NCI-H1105 (cell line): ENCODE measurements around the gene AFAP1L1.

Source experiments
- DNase-seq: peaks from one replicate; lab custom pipeline; 2025; lab: John Stamatoyannopoulos, UW

AFAP1L1 gene

GRCh38 chr5:149348518-149348917, 76.9 kb downstream of the AFAP1L1 start:
- DNase-seq = no peak

DNA sequence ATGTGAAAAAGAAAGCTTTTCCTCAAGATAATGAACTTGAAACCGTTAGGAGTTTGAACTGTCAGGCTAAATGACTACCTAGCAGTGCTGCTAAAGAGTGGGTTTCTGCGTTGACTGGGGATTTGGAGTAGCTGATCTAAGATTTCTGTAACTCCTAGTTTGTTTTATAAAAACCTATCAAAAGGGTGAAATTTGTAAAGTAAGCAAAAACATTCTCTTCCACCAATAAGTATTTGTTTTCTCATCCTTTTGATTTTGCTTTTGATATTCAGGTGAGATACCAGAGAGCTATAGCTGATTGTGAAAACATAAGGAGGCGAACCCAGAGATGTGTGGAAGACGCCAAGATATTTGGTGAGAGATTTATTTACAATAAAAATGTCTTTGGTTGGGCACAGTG, 77.7 kb downstream of the AFAP1L1 start:
- DNase-seq = no peak

- no peak for DNase-seq
These were observed 80.5 kb downstream of the AFAP1L1 start for GRCh38 chr5:149352169-149352568.

DNA sequence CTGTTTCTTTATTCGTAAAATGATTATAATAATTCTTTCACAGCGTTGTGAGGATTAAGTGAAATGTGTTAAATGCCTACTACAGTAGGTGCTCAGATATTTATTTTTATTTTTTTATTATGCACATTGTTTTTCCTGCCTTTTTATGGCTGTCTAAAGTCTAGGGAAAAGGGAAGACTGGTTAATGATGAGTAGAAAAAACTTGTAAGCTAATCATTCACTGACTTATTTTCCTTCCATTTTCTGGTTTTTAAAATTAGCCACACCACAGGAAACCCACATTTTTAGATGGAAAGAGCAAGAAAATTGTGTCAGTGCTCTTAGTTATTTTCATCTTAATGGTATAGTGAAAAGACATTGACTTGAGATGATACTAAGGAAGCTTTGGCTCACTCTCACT, 82.3 kb downstream of the AFAP1L1 start:
- DNase-seq = no peak

GRCh38 chr5:149355688-149356087, 84.0 kb downstream of the AFAP1L1 start:
- no peak for DNase-seq

- DNase-seq = no peak
These were observed 84.7 kb downstream of the AFAP1L1 start for GRCh38 chr5:149356391-149356790.

- DNase-seq = peak; percentile 75
These were observed 86.0 kb downstream of the AFAP1L1 start, which contains the start of gene PCYOX1L for GRCh38 chr5:149357370-149358293. TSS of gene PCYOX1L (plus strand) at chr5:149358046. CDS start at chr5:149358069, 23 bp downstream.

GRCh38 chr5:149358294-149358651, 86.6 kb downstream of the AFAP1L1 start:
- peak; percentile 26 for DNase-seq

GRCh38 chr5:149358868-149359495, 87.3 kb downstream of the AFAP1L1 start:
- DNase-seq = no peak

- DNase-seq = no peak
These were observed 88.6 kb downstream of the AFAP1L1 start for GRCh38 chr5:149360272-149360671.

DNA sequence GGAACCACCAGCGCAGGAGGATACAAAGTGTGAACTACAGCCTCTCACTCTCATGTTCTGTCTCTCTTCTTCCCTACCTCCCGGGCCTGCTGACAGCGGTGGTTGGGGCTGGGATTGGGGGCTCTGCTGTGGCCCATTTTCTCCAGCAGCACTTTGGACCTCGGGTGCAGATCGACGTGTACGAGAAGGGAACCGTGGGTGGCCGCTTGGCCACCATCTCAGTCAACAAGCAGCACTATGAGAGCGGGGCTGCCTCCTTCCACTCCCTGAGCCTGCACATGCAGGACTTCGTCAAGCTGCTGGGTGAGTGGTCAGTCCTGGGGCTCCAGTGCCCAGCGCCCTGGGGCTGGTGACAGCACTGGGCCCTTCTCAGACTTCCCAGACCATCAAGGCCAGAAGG, 90.9 kb downstream of the AFAP1L1 start:
- no peak for DNase-seq

- DNase-seq = no peak
These were observed 91.7 kb downstream of the AFAP1L1 start for GRCh38 chr5:149363358-149363757.

DNA sequence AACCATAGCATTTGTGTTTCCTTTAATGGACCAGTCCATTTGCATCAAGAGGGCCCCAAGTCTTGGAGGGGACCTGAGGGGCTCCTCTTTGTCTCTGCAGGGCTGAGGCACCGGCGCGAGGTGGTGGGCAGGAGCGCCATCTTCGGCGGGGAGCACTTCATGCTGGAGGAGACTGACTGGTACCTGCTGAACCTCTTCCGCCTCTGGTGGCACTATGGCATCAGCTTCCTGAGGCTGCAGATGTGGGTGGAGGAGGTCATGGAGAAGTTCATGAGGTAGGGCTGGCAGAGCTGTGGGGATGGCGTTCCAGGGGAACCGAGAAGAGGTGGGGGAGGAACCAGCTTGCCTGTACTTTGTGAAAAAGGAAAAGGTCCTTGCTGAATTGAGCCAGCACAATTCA, 92.3 kb downstream of the AFAP1L1 start:
- DNase-seq = no peak

- no peak for DNase-seq
These were observed 93.1 kb downstream of the AFAP1L1 start for GRCh38 chr5:149364719-149365118.

GRCh38 chr5:149365418-149365817, 93.8 kb downstream of the AFAP1L1 start:
- DNase-seq = no peak

GRCh38 chr5:149366169-149366729, 94.6 kb downstream of the AFAP1L1 start:
- no peak for DNase-seq

GRCh38 chr5:149367249-149367971, 95.8 kb downstream of the AFAP1L1 start:
- no peak for DNase-seq

- DNase-seq = no peak
These were observed 96.5 kb downstream of the AFAP1L1 start for GRCh38 chr5:149367972-149368645.

DNA sequence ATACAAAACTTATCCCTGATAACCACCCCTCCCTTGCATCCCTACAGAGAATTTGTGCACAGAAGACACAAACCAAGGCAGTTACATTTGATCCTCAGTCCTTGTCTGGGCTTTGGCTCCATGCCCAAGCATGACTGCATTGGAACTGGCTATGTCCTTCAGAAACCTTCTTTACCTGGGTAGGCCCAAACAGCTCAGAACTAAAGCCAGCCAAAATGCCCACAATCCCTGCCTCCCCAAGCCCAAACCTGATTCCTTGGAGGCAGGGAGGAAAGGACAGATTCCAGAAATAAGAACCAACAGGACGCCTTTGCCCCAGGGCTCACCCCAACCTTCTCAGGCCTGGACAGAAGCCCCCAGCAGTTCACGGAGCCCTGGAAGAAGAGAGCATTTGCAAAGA, 99.2 kb downstream of the AFAP1L1 start:
- DNase-seq = no peak

GRCh38 chr5:149371296-149371962, 99.8 kb downstream of the AFAP1L1 start:
- DNase-seq = peak; percentile 31
